H1 (cell line): ENCODE results near the gene PBX3. TPM values are rescaled to one million over a fixed set of nuclear protein-coding genes. Genes with fewer than 3 reads are reported as not detected.

Experiments
- CTCF ChIA-PET: fragments of 300-600 bp; sonication (Branson Sonifier 250); formaldehyde crosslinking; loops from one replicate; lab custom pipeline; 2021; ENCODE audit not compliant: partially characterized antibody; lab: Charles Lee
- POLR2A ChIA-PET: fragments of 300-600 bp; sonication (Branson Sonifier 250); formaldehyde crosslinking; loops from one replicate; lab custom pipeline; 2021; ENCODE audit warnings: inconsistent platforms; ENCODE audit not compliant: partially characterized antibody; lab: Charles Lee
- DNase-seq, 2 experiments: peaks; one replicate each; pipeline versions ENCODE4 v3.0.0 to v3.0.0-alpha.2; 2010 to 2022; ENCODE audit warnings: low spot score in 2 of 2, low read depth in 1 of 2, mixed read lengths in 1 of 2
- FAIRE-seq: peaks from 2 replicates; lab custom pipeline; 2011; peaks lifted over from hg19 to GRCh38; lab: Jason Lieb, UNC
- H2AFZ ChIP-seq: 2 replicates; pipeline ENCODE4 v1.8.1; 2012; ENCODE audit warnings: low read length, inconsistent platforms
- H2AK5ac ChIP-seq: 2 replicates; pipeline ENCODE4 v1.6.1; 2013; ENCODE audit warnings: low read depth, low read length
- H2BK120ac ChIP-seq: replicated peaks from 2 replicates; pipeline ENCODE3; 2013; ENCODE audit warnings: low read depth, low read length, inconsistent platforms
- H2BK12ac ChIP-seq: 2 replicates; pipeline ENCODE4 v1.6.1; 2013; ENCODE audit warnings: low read depth, low read length
- H2BK15ac ChIP-seq: 2 replicates; pipeline ENCODE4 v1.6.1; 2013; ENCODE audit warnings: low read length
- H2BK20ac ChIP-seq: 2 replicates; pipeline ENCODE4 v1.6.1; 2013; ENCODE audit warnings: low read length
- H2BK5ac ChIP-seq: 2 replicates; pipeline ENCODE4 v1.6.1; 2013; ENCODE audit warnings: low read depth, low read length
- H3K14ac ChIP-seq: 2 replicates; pipeline ENCODE4 v1.6.1; 2013; ENCODE audit warnings: inconsistent platforms; ENCODE audit not compliant: insufficient read length
- H3K18ac ChIP-seq: 2 replicates; pipeline ENCODE4 v1.6.1; 2013; ENCODE audit warnings: low read length; ENCODE audit errors: extremely low read depth
- H3K23ac ChIP-seq: 2 replicates; pipeline ENCODE4 v1.6.1; 2013; ENCODE audit warnings: inconsistent platforms; ENCODE audit not compliant: insufficient read length
- H3K23me2 ChIP-seq: 2 replicates; pipeline ENCODE4 v1.6.1; 2013; ENCODE audit warnings: low read depth, low read length
- H3K27ac ChIP-seq: 2 replicates; pipeline ENCODE4 v1.6.1; 2011; ENCODE audit warnings: low read depth, low read length, inconsistent platforms
- H3K27me3 ChIP-seq, 4 experiments: replicated peaks in 1 of 4; 1 replicate in 1 of 4; 2 replicates in 3 of 4; pipeline versions ENCODE4 v1.6.1 to v1.8.1; 2011 to 2013; ENCODE audit warnings: low read length in 3 of 4, mild to moderate bottlenecking in 3 of 4, inconsistent platforms in 2 of 4, mixed read lengths in 2 of 4, moderate library complexity in 1 of 4; ENCODE audit not compliant: control insufficient read depth in 3 of 4, insufficient read depth in 3 of 4; ENCODE audit errors: extremely low read depth in 1 of 4
- H3K36me3 ChIP-seq, 4 experiments: 2 replicates each; pipeline versions ENCODE4 v1.6.1 to v1.8.1; 2011 to 2013; ENCODE audit warnings: mild to moderate bottlenecking in 4 of 4, low read length in 3 of 4, moderate library complexity in 2 of 4, control low read depth in 1 of 4, inconsistent platforms in 1 of 4; ENCODE audit not compliant: insufficient read depth in 4 of 4, control insufficient read depth in 2 of 4
- H3K4ac ChIP-seq: replicated peaks from 2 replicates; pipeline ENCODE3; 2013; ENCODE audit warnings: low read length, low read depth, mixed read lengths, inconsistent platforms; ENCODE audit not compliant: insufficient read length
- H3K4me1 ChIP-seq, 4 experiments: replicated peaks in 1 of 4; 1 replicate in 1 of 4; 2 replicates in 3 of 4; pipeline versions ENCODE4 v1.6.1 to v1.8.1; 2011 to 2013; ENCODE audit warnings: low read length in 3 of 4, inconsistent platforms in 2 of 4, mixed read lengths in 1 of 4; ENCODE audit not compliant: insufficient read depth in 4 of 4, control insufficient read depth in 3 of 4
- H3K4me2 ChIP-seq, 2 experiments: 2 replicates each; pipeline versions ENCODE4 v1.6.1 to v1.8.1; 2011 to 2013; ENCODE audit warnings: low read depth in 2 of 2, low read length in 2 of 2, control low read depth in 1 of 2, inconsistent platforms in 1 of 2, mild to moderate bottlenecking in 1 of 2; ENCODE audit not compliant: insufficient read depth in 1 of 2
- H3K4me3 ChIP-seq, 4 experiments: fragments of 200-600, 300-600 bp in 1 of 4; sonication (generic), shearing (Covaris generic), sonication (Bioruptor Twin) in 1 of 4; 2 replicates each; pipeline versions ENCODE4 v1.5.1 to v1.8.1; 2011 to 2016; ENCODE audit warnings: low read length in 4 of 4, low read depth in 3 of 4, control low read depth in 2 of 4, inconsistent platforms in 2 of 4, mild to moderate bottlenecking in 2 of 4, mixed read lengths in 1 of 4, moderate library complexity in 1 of 4; ENCODE audit not compliant: insufficient read depth in 2 of 4; ENCODE audit errors: extremely low read depth in 1 of 4
- H3K56ac ChIP-seq: replicated peaks from 2 replicates; pipeline ENCODE3; 2013; ENCODE audit warnings: low read depth, mild to moderate bottlenecking, mixed read lengths, low read length, inconsistent platforms; ENCODE audit not compliant: insufficient read length
- H3K79me1 ChIP-seq: 2 replicates; pipeline ENCODE4 v1.6.1; 2013; ENCODE audit warnings: low read depth, low read length, control low read depth
- H3K79me2 ChIP-seq, 2 experiments: 2 replicates each; pipeline versions ENCODE4 v1.6.1 to v1.8.1; 2012 to 2013; ENCODE audit warnings: low read length in 2 of 2, mild to moderate bottlenecking in 2 of 2, inconsistent platforms in 1 of 2; ENCODE audit not compliant: insufficient read depth in 2 of 2, control insufficient read depth in 1 of 2
- H3K9ac ChIP-seq, 4 experiments: replicated peaks in 1 of 4; 1 replicate in 1 of 4; 2 replicates in 3 of 4; pipeline versions ENCODE4 v1.6.1 to v1.8.1; 2011 to 2013; ENCODE audit warnings: low read depth in 3 of 4, low read length in 3 of 4, control low read depth in 2 of 4, mild to moderate bottlenecking in 2 of 4, moderate library complexity in 2 of 4, inconsistent platforms in 1 of 4; ENCODE audit errors: extremely low read depth in 1 of 4
- H3K9me3 ChIP-seq, 2 experiments: 2 replicates each; pipeline versions ENCODE4 v1.6.1 to v1.8.1; 2012 to 2013; ENCODE audit warnings: mild to moderate bottlenecking in 2 of 2, moderate library complexity in 2 of 2, control low read depth in 1 of 2, inconsistent platforms in 1 of 2, low read depth in 1 of 2, low read length in 1 of 2, mixed read lengths in 1 of 2; ENCODE audit not compliant: insufficient read depth in 2 of 2
- H4K20me1 ChIP-seq, 2 experiments: replicated peaks in 1 of 2; 2 replicates each; pipeline versions ENCODE3 to v1.8.1; 2011 to 2013; ENCODE audit warnings: inconsistent platforms in 2 of 2, low read length in 2 of 2, mild to moderate bottlenecking in 1 of 2; ENCODE audit not compliant: insufficient read depth in 2 of 2, control insufficient read depth in 1 of 2
- H4K5ac ChIP-seq: 2 replicates; pipeline ENCODE4 v1.6.1; 2013; ENCODE audit warnings: low read length, low read depth, mixed read lengths, inconsistent platforms; ENCODE audit not compliant: insufficient read length
- H4K8ac ChIP-seq: 2 replicates; pipeline ENCODE4 v1.8.0; 2013; ENCODE audit warnings: mild to moderate bottlenecking, moderate library complexity, low read length, inconsistent platforms; ENCODE audit not compliant: insufficient read depth; ENCODE audit errors: extremely low read depth
- H4K91ac ChIP-seq: replicated peaks from 2 replicates; pipeline ENCODE3; 2013; ENCODE audit warnings: low read length, mixed read lengths, inconsistent platforms; ENCODE audit not compliant: insufficient read length
- MAFK ChIP-seq: IDR thresholded peaks from 2 replicates; pipeline ENCODE4 v1.6.1; 2012; ENCODE audit warnings: low read depth, mild to moderate bottlenecking, improper control_type of control experiment, low read length
- NANOG ChIP-seq: IDR thresholded peaks from 2 replicates; pipeline ENCODE4 v1.6.1; 2011; ENCODE audit warnings: low read length, low read depth, mild to moderate bottlenecking, inconsistent platforms; ENCODE audit not compliant: insufficient read depth, poor library complexity, severe bottlenecking
- POU5F1 ChIP-seq: IDR thresholded peaks from 2 replicates; pipeline ENCODE4 v1.6.1; 2011; ENCODE audit warnings: low read depth, mild to moderate bottlenecking, low read length, moderate library complexity
- RFX5 ChIP-seq: IDR thresholded peaks from 2 replicates; pipeline ENCODE4 v1.6.1; 2011; ENCODE audit warnings: low read depth, low read length, improper control_type of control experiment, borderline replicate concordance
- WGBS, 2 experiments: shearing (Covaris generic) in 1 of 2; methylation state at CpG; one replicate each; pipeline versions ENCODE4 v1.1.6 to v1.1.7; 2013 to 2015; ENCODE audit warnings: low lambda C conversion rate in 2 of 2, mixed read lengths in 2 of 2, inconsistent platforms in 1 of 2, low coverage in 1 of 2, missing lambda C conversion rate in 1 of 2; ENCODE audit not compliant: insufficient replicate concordance in 2 of 2, insufficient coverage in 1 of 2, insufficient read length in 1 of 2; ENCODE audit errors: extremely low coverage in 1 of 2, missing lambda C conversion rate in 1 of 2; 5-methylcytosine and 5-hydroxymethylcytosine counted together
- polyA plus RNA-seq, 7 experiments: library from polyadenylated mRNA; depleted of rRNA in 3 of 7; stranded (reverse) in 5 of 7; unstranded in 2 of 7; fragments of >200 nt in 5 of 7; fragments of 200-250 nt in 2 of 7; gene quantifications; 1 replicate in 5 of 7; 2 replicates in 1 of 7; 4 replicates in 1 of 7; pipeline versions ENCODE4 v1.2.1 to v1.2.3, GENCODE V29; 2011 to 2013; ENCODE audit warnings: missing spikeins in 2 of 7, mixed read lengths in 2 of 7
- total RNA-seq: library from RNA; stranded (reverse); fragmentation: NEBNext Ultra II Directional; extraction: Animal tissue kit (Norgen Biotek cat#: 25700); gene quantifications from 2 replicates; pipeline ENCODE4 v1.2.1, GENCODE V29; 2021

PBX3 gene
- total and polyA plus RNA-seq, 2 of the 8 experiments (the other 6 are each of a cell fraction or from before 2014, with no cell fraction given): 22.7 to 44.3 TPM

DNA sequence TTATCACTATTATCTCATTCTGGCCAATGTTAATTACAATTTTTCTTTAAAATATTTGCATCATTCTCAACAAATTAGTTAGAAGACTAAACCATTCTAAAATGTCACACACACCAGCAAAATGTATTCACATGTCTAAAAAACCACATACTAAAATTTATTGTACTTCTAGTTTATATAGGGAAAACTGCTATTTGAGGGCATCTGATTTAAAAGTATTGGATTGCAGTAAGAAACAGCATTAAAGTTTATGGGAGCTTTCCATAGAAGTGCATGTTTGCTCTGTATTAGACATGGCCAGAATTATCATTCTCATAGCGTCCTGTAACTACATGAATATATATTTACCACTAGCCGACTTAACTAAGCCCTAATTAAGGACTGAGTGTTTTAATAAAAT is 150.3 kb downstream of the PBX3 start:
- TF ChIP-seq NANOG (no peak), MAFK (no peak), POU5F1 (no peak), RFX5 (no peak)
- no peak overlapping the region for H3K27ac ChIP-seq
- H2BK20ac ChIP-seq: no peak overlapping the region
- no peak for DNase-seq
- H3K79me1 ChIP-seq: no peaks in the 10 kb centered on the region
- H3K4me1 ChIP-seq: peaks cover 3 to 11% (median 6%) of the 10 kb centered on the region in 4 experiments; a peak in 5 of 7 replicates
- H3K9me3 ChIP-seq: no peaks in the 10 kb centered on the region
- H2BK12ac ChIP-seq: no peak overlapping the region
- H3K56ac ChIP-seq: no peak overlapping the region
- H2AFZ ChIP-seq: no peak overlapping the region
- no peak overlapping the region for H3K9ac ChIP-seq
- no peak overlapping the region for H3K14ac ChIP-seq
- no peak overlapping the region for H3K4me3 ChIP-seq
- H4K20me1 ChIP-seq: peaks cover 0 to 2% of the 10 kb centered on the region in 2 experiments
- no peak overlapping the region for H3K23ac ChIP-seq
- ChIA-PET CTCF (no interaction called here), POLR2A (no interaction called here)
- no peaks in the 10 kb centered on the region for H3K36me3 ChIP-seq
- H2BK5ac ChIP-seq: no peak overlapping the region
- H2BK15ac ChIP-seq: no peak overlapping the region
- no peak overlapping the region for H2BK120ac ChIP-seq
- no peak overlapping the region for H4K8ac ChIP-seq
- H3K23me2 ChIP-seq: no peaks in the 10 kb centered on the region
- H3K4me2 ChIP-seq: no peak overlapping the region
- H4K91ac ChIP-seq: no peak overlapping the region
- WGBS, 2 experiments: 95% methylated on average over 2 of the region's 2 CpGs; no CpG with 5 or more reads in 1 of the 2 experiments
- no peaks in the 10 kb centered on the region for H3K27me3 ChIP-seq
- H3K4ac ChIP-seq: no peak overlapping the region
- no peak for FAIRE-seq
- H3K79me2 ChIP-seq: peaks cover 0 to 83% of the 10 kb centered on the region in 2 experiments; a peak in 2 of 4 replicates
- H3K18ac ChIP-seq: no peak overlapping the region
- no peak overlapping the region for H4K5ac ChIP-seq
- no peak overlapping the region for H2AK5ac ChIP-seq
